Smooth muscle cell (in vitro differentiated cells): ENCODE results near the gene MYRF. TPM values are rescaled to one million over a fixed set of nuclear protein-coding genes. Genes with fewer than 3 reads are reported as not detected.

Experiments used
- DNase-seq: peaks from one replicate; lab custom pipeline; 2025; ENCODE audit not compliant: unreplicated experiment; lab: John Stamatoyannopoulos, UW
- H2AFZ ChIP-seq: fragments of 200-600 bp; sonication (generic); 2 replicates; pipeline ENCODE4 v1.6.0; 2016; ENCODE audit warnings: antibody characterized with exemption, low read depth, mild to moderate bottlenecking
- H3F3A ChIP-seq: fragments of 200-600 bp; sonication (generic); 2 replicates; pipeline ENCODE4 v1.6.0; 2017; ENCODE audit warnings: antibody characterized with exemption, low read depth
- H3K27ac ChIP-seq: fragments of 200-600 bp; sonication (generic); 2 replicates; pipeline ENCODE4 v1.5.1; 2016; ENCODE audit warnings: low read depth, mild to moderate bottlenecking
- H3K27me3 ChIP-seq: fragments of 200-600 bp; sonication (generic); 2 replicates; pipeline ENCODE4 v1.6.1; 2016; ENCODE audit warnings: low read depth, mild to moderate bottlenecking
- H3K36me3 ChIP-seq: fragments of 200-600 bp; sonication (generic); 2 replicates; pipeline ENCODE4 v1.5.1; 2016; ENCODE audit warnings: low read depth
- H3K4me1 ChIP-seq: fragments of 200-600 bp; sonication (generic); 2 replicates; pipeline ENCODE4 v1.5.1; 2016; ENCODE audit warnings: low read depth
- H3K4me2 ChIP-seq: fragments of 200-600 bp; sonication (generic); 2 replicates; pipeline ENCODE4 v1.6.0; 2016; ENCODE audit warnings: mild to moderate bottlenecking
- H3K4me3 ChIP-seq: fragments of 200-600 bp; sonication (generic); 2 replicates; pipeline ENCODE4 v1.5.1; 2016; ENCODE audit warnings: mild to moderate bottlenecking
- H3K79me2 ChIP-seq: fragments of 200-600 bp; sonication (generic); 2 replicates; pipeline ENCODE4 v1.6.0; 2016; ENCODE audit warnings: low read depth, mild to moderate bottlenecking
- H3K9ac ChIP-seq: fragments of 200-600 bp; sonication (generic); 2 replicates; pipeline ENCODE4 v1.6.0; 2016; ENCODE audit warnings: low read depth
- H3K9me3 ChIP-seq: fragments of 200-600 bp; sonication (generic); replicated peaks from 2 replicates; pipeline ENCODE4 v1.5.1; 2016; ENCODE audit warnings: low read depth
- H4K20me1 ChIP-seq: fragments of 200-600 bp; sonication (generic); 2 replicates; pipeline ENCODE4 v1.6.0; 2016; ENCODE audit warnings: low read depth
- CTCF ChIP-seq: fragments of 200-600 bp; sonication (generic); IDR thresholded peaks from 2 replicates; pipeline ENCODE4 v1.5.1; 2017; ENCODE audit warnings: borderline replicate concordance, mild to moderate bottlenecking, antibody characterized with exemption; ENCODE audit not compliant: insufficient read depth, poor library complexity, severe bottlenecking
- WGBS: methylation state at CpG from one replicate; pipeline ENCODE4 v1.1.7; 2016; ENCODE audit warnings: low lambda C conversion rate; 5-methylcytosine and 5-hydroxymethylcytosine counted together
- polyA plus RNA-seq: library from polyadenylated mRNA; unstranded; fragments of >200 nt; fragmentation: Nextera tagmentation; extraction: Ambion mirVana; gene quantifications from 2 replicates; pipeline ENCODE4 v1.2.1, GENCODE V29; 2016
- total RNA-seq: library from RNA; depleted of rRNA; stranded (reverse); fragments of >200 nt; gene quantifications from 2 replicates; pipeline ENCODE4 v1.2.3, GENCODE V29; 2014

MYRF gene
- total and polyA plus RNA-seq, 2 experiments from 2014 or later = 11.1 to 13.7 TPM

GRCh38 chr11:61787928-61788491, 35.6 kb downstream of the MYRF start:
- no peak overlapping the region for H2AFZ ChIP-seq
- no peak overlapping the region for H3K4me3 ChIP-seq
- H4K20me1 ChIP-seq = peaks cover 18% of the 10 kb centered on the region
- DNase-seq = no peak
- no peak overlapping the region for H3K9ac ChIP-seq
- no peaks in the 10 kb centered on the region for H3K36me3 ChIP-seq
- H3F3A ChIP-seq = peaks cover 13% of the 10 kb centered on the region
- peaks cover 6% of the 10 kb centered on the region for H3K4me1 ChIP-seq
- H3K79me2 ChIP-seq = peaks cover 16% of the 10 kb centered on the region
- 69% methylated on average over 9 of the region's 9 CpGs for WGBS
- no peak overlapping the region for H3K27ac ChIP-seq
- H3K27me3 ChIP-seq = no peaks in the 10 kb centered on the region
- H3K9me3 ChIP-seq = no peaks in the 10 kb centered on the region
- TF ChIP-seq CTCF = peak; percentile 54
- no peak overlapping the region for H3K4me2 ChIP-seq

- Histone ChIP-seq H3K4me1 (peaks cover 16% of the 10 kb centered on the region), H3F3A (peaks cover 10% of the 10 kb centered on the region), H3K79me2 (peaks cover 39% of the 10 kb centered on the region), H3K27me3 (no peaks in the 10 kb centered on the region), H3K9me3 (no peaks in the 10 kb centered on the region), H2AFZ (peak overlapping the region; percentile 78), H3K4me2 (peak overlapping the region; percentile 91), H4K20me1 (peaks cover 5% of the 10 kb centered on the region), H3K9ac (peak overlapping the region; percentile 96), H3K36me3 (no peaks in the 10 kb centered on the region), H3K4me3 (peak overlapping the region; percentile 78), H3K27ac (peak overlapping the region; percentile 99)
- 9% methylated on average over 14 of the region's 14 CpGs for WGBS
- no peak for TF ChIP-seq CTCF
- peak; percentile 50 for DNase-seq
These were observed 39.4 kb downstream of the MYRF start for GRCh38 chr11:61791737-61792309.

- Histone ChIP-seq H3K4me3 (peak within 1 kb of the TSS; percentile 78), H4K20me1 (no peaks in the 10 kb centered on the region), H3K27ac (peak within 1 kb of the TSS; percentile 99), H2AFZ (peak within 1 kb of the TSS; percentile 78), H3K4me1 (peaks cover 16% of the 10 kb centered on the region), H3K36me3 (no peaks in the 10 kb centered on the region), H3K9me3 (no peaks in the 10 kb centered on the region), H3K9ac (peak within 1 kb of the TSS; percentile 96), H3K4me2 (peak within 1 kb of the TSS; percentile 91), H3K79me2 (peaks cover 39% of the 10 kb centered on the region), H3K27me3 (no peaks in the 10 kb centered on the region), H3F3A (peaks cover 7% of the 10 kb centered on the region)
- WGBS = 1% methylated on average over 59 of the region's 61 CpGs
- peak; percentile 95 for DNase-seq
- TF ChIP-seq CTCF = no peak
These were observed 40.1 kb downstream of the MYRF start, which contains the start of the genes FEN1 and TMEM258 for GRCh38 chr11:61792310-61793082. Gene FEN1 (plus strand): TSS chr11:61792911. CDS start chr11:61795362, 2,451 bp downstream. Gene TMEM258 (minus strand): TSS chr11:61792599. CDS start chr11:61792558, 41 bp downstream.
